Measurements from ENCODE around the gene AXDND1.

The AXDND1 gene

DNA sequence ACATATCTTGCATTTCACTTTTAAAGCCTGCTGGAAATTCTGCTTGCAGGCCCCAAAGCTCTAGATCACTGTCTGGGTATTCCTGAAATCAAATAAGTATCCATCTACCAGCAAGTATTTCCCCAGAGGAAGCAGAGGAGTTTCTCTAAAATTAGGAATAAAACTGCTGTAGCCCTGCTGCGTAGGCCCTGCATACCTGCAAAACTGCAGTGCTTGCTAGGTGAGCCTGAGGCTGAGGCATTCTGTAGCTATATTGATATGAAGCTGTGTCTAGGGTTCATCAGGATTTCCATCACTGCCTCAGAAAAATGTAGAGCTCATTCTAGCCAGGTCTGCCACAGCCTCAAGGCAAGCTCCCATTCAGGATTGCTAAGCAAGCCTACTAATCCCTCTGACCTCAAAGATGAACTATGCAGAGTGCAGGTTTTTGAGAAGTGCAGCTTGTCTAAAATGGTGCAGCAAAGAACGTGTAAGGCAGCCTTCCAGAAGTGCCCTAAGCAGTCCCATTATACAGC is 181.3 kb downstream of the AXDND1 start:
- TF ChIP-seq ZNF565 (CRISPR knock-in tag; conservative IDR thresholded peaks at IDR 0.05; ENCODE audit: low read depth) = no peak
- TF ChIP-seq, protein P1, sequence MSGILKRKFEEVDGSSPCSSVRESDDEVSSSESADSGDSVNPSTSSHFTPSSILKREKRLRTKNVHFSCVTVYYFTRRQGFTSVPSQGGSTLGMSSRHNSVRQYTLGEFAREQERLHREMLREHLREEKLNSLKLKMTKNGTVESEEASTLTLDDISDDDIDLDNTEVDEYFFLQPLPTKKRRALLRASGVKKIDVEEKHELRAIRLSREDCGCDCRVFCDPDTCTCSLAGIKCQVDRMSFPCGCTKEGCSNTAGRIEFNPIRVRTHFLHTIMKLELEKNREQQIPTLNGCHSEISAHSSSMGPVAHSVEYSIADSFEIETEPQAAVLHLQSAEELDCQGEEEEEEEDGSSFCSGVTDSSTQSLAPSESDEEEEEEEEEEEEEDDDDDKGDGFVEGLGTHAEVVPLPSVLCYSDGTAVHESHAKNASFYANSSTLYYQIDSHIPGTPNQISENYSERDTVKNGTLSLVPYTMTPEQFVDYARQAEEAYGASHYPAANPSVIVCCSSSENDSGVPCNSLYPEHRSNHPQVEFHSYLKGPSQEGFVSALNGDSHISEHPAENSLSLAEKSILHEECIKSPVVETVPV (CRISPR knock-in tag; IDR thresholded peaks at IDR 0.05) = no peak
- no peak for TF ChIP-seq ISL1 (CRISPR knock-in tag; IDR thresholded peaks at IDR 0.05)
- TF ChIP-seq ZFP30 (CRISPR knock-in tag; IDR thresholded peaks at IDR 0.05) = no peak
- no peak for TF ChIP-seq BACH2 (CRISPR knock-in tag; IDR thresholded peaks at IDR 0.05; ENCODE audit: borderline replicate concordance)
- TF ChIP-seq ZNF70 (CRISPR knock-in tag; IDR thresholded peaks at IDR 0.05) = no peak
- TF ChIP-seq ZFP3 (CRISPR knock-in tag; IDR thresholded peaks at IDR 0.05) = no peak
- no peak for TF ChIP-seq ZC3H10 (CRISPR knock-in tag; IDR thresholded peaks at IDR 0.05)
- no peak for TF ChIP-seq ESRRG (CRISPR knock-in tag; IDR thresholded peaks at IDR 0.05)
- no peak for TF ChIP-seq ZNF8 (CRISPR knock-in tag; IDR thresholded peaks at IDR 0.05)
- no peak for TF ChIP-seq TCF4 (CRISPR knock-in tag; IDR thresholded peaks at IDR 0.05; ENCODE audit: borderline replicate concordance)
- TF ChIP-seq, protein P2, sequence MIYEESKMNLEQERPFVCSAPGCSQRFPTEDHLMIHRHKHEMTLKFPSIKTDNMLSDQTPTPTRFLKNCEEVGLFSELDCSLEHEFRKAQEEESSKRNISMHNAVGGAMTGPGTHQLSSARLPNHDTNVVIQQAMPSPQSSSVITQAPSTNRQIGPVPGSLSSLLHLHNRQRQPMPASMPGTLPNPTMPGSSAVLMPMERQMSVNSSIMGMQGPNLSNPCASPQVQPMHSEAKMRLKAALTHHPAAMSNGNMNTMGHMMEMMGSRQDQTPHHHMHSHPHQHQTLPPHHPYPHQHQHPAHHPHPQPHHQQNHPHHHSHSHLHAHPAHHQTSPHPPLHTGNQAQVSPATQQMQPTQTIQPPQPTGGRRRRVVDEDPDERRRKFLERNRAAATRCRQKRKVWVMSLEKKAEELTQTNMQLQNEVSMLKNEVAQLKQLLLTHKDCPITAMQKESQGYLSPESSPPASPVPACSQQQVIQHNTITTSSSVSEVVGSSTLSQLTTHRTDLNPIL (CRISPR knock-in tag; IDR thresholded peaks at IDR 0.05; ENCODE audit: low read depth) = no peak
- TF ChIP-seq TOX (CRISPR knock-in tag; IDR thresholded peaks at IDR 0.05; ENCODE audit: borderline replicate concordance) = no peak
- TF ChIP-seq CSDC2 (CRISPR knock-in tag; IDR thresholded peaks at IDR 0.05) = no peak
- TF ChIP-seq SNAI2 (CRISPR knock-in tag; IDR thresholded peaks at IDR 0.05) = no peak
- no peak for TF ChIP-seq ARNTL (CRISPR knock-in tag; IDR thresholded peaks at IDR 0.05; ENCODE audit: borderline replicate concordance, low read depth)
- TF ChIP-seq, protein P3, sequence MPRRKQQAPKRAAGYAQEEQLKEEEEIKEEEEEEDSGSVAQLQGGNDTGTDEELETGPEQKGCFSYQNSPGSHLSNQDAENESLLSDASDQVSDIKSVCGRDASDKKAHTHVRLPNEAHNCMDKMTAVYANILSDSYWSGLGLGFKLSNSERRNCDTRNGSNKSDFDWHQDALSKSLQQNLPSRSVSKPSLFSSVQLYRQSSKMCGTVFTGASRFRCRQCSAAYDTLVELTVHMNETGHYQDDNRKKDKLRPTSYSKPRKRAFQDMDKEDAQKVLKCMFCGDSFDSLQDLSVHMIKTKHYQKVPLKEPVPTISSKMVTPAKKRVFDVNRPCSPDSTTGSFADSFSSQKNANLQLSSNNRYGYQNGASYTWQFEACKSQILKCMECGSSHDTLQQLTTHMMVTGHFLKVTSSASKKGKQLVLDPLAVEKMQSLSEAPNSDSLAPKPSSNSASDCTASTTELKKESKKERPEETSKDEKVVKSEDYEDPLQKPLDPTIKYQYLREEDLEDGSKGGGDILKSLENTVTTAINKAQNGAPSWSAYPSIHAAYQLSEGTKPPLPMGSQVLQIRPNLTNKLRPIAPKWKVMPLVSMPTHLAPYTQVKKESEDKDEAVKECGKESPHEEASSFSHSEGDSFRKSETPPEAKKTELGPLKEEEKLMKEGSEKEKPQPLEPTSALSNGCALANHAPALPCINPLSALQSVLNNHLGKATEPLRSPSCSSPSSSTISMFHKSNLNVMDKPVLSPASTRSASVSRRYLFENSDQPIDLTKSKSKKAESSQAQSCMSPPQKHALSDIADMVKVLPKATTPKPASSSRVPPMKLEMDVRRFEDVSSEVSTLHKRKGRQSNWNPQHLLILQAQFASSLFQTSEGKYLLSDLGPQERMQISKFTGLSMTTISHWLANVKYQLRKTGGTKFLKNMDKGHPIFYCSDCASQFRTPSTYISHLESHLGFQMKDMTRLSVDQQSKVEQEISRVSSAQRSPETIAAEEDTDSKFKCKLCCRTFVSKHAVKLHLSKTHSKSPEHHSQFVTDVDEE (CRISPR knock-in tag; IDR thresholded peaks at IDR 0.05) = no peak
- no peak for ATAC-seq

DNA sequence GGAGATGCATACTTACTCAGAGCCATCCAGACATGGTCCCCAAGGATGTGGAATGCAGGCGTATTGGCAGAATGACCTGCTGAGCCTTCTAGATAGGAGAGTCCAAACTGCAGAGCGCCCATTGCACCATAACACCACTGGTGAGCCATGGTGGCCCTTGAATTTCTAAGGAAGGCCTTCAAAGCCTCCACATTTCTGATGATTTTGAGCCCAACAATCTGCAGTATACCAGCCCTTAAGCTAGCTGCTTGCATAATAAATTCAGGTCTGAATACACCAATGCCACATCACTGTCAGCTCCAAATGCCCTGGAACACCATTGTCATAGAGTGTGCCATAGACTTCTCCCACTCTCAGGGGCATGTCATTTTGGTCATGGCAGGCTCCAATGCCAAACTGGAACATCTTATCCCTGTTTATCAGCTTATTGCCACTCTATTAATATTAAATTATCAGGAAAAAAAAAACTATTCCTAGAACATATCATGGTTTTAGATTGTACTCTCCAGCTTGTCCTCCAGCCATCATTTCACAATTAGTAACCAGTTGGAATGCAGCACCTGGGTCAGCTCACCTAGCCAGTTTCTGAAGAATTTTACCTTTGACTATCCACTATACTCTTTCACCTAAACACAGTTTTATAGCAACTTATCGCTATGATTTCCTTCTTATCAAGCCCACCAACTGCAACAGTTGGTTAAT is 183.0 kb downstream of the AXDND1 start:
- TF ChIP-seq, protein P1 (CRISPR knock-in tag; IDR thresholded peaks at IDR 0.05) = no peak
- TF ChIP-seq TOX (CRISPR knock-in tag; IDR thresholded peaks at IDR 0.05; ENCODE audit: borderline replicate concordance) = no peak
- no peak for TF ChIP-seq OSR1 (CRISPR knock-in tag; IDR thresholded peaks at IDR 0.05)
- TF ChIP-seq, protein P4, sequence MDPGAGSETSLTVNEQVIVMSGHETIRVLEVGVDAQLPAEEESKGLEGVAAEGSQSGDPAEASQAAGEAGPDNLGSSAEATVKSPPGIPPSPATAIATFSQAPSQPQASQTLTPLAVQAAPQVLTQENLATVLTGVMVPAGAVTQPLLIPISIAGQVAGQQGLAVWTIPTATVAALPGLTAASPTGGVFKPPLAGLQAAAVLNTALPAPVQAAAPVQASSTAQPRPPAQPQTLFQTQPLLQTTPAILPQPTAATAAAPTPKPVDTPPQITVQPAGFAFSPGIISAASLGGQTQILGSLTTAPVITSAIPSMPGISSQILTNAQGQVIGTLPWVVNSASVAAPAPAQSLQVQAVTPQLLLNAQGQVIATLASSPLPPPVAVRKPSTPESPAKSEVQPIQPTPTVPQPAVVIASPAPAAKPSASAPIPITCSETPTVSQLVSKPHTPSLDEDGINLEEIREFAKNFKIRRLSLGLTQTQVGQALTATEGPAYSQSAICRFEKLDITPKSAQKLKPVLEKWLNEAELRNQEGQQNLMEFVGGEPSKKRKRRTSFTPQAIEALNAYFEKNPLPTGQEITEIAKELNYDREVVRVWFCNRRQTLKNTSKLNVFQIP (CRISPR knock-in tag; IDR thresholded peaks at IDR 0.05; ENCODE audit: borderline replicate concordance, low read depth) = no peak
- TF ChIP-seq GLIS3 (CRISPR knock-in tag; IDR thresholded peaks at IDR 0.05) = no peak
- no peak for TF ChIP-seq SNAI2 (CRISPR knock-in tag; IDR thresholded peaks at IDR 0.05)
- TF ChIP-seq, protein P5, sequence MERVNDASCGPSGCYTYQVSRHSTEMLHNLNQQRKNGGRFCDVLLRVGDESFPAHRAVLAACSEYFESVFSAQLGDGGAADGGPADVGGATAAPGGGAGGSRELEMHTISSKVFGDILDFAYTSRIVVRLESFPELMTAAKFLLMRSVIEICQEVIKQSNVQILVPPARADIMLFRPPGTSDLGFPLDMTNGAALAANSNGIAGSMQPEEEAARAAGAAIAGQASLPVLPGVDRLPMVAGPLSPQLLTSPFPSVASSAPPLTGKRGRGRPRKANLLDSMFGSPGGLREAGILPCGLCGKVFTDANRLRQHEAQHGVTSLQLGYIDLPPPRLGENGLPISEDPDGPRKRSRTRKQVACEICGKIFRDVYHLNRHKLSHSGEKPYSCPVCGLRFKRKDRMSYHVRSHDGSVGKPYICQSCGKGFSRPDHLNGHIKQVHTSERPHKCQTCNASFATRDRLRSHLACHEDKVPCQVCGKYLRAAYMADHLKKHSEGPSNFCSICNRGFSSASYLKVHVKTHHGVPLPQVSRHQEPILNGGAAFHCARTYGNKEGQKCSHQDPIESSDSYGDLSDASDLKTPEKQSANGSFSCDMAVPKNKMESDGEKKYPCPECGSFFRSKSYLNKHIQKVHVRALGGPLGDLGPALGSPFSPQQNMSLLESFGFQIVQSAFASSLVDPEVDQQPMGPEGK (CRISPR knock-in tag; IDR thresholded peaks at IDR 0.05; ENCODE audit: borderline replicate concordance) = no peak
- no peak for TF ChIP-seq ZFP30 (CRISPR knock-in tag; IDR thresholded peaks at IDR 0.05)
- no peak for TF ChIP-seq ZNF70 (CRISPR knock-in tag; IDR thresholded peaks at IDR 0.05)
- TF ChIP-seq ZFP3 (CRISPR knock-in tag; IDR thresholded peaks at IDR 0.05) = no peak
- TF ChIP-seq ESRRG (CRISPR knock-in tag; IDR thresholded peaks at IDR 0.05) = no peak
- TF ChIP-seq RARB (CRISPR knock-in tag; IDR thresholded peaks at IDR 0.05) = no peak
- TF ChIP-seq ZNF565 (CRISPR knock-in tag; conservative IDR thresholded peaks at IDR 0.05; ENCODE audit: low read depth) = no peak
- TF ChIP-seq ZC3H10 (CRISPR knock-in tag; IDR thresholded peaks at IDR 0.05) = no peak
- TF ChIP-seq ARNTL (CRISPR knock-in tag; IDR thresholded peaks at IDR 0.05; ENCODE audit: borderline replicate concordance, low read depth) = no peak
- no peak for ATAC-seq

Data from SK-N-SH treated with all-trans-retinoic acid at 6 μM for 48 hours (cell line).